Globus pallidus (tissue), 1 donor: ENCODE results near the gene MFAP2.

Experiments used
- DNase-seq: peaks from one replicate; pipeline ENCODE4 v3.0.0-alpha.2; 2015; ENCODE audit warnings: low spot score

The MFAP2 gene, protein sequence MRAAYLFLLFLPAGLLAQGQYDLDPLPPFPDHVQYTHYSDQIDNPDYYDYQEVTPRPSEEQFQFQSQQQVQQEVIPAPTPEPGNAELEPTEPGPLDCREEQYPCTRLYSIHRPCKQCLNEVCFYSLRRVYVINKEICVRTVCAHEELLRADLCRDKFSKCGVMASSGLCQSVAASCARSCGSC

DNA sequence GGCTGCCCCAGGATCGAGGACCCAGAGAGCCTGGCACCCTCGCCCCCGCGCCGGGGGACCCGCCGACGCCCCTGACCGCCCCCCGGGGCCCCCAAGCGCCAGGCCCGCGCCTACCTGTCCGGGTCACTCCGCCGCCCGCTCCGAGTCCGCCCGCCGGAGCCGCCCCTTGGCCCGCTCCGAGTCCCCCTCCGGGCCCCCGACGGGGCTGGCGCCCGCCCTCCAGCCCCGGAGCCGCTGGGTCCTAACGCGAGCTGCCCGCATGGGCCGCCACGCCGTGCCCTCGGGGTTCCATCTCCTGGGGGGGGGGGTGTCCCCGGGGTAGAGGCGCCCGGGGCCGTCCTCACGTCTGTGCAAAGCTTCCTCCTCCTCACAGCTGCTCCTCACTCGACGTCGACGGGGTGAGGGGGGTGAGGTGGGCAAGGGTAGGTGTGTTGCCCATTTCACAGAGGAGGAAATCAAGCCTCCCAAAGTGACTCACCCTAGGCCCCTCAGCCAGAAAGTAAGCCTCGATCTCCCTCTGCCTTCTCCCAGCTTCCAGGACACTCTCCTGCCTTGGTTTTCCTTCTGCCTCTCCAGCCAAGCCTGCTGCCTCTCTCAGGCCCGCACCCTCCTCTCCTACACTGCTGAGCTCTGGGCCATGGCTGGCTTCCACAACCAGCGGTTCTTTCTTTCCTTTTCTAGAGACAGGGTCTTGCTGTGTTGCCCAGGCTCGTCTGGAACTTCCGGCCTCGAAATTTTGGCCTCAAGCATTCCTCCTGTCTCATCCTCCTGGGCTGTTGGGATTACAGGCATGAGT lies at the start of gene MFAP2:
TSS of gene MFAP2 (minus strand) at position 148 of the 796 bp plus-strand sequence. CDS start 2,347 bp downstream, outside the sequence.
- DNase-seq, result no peak

DNA sequence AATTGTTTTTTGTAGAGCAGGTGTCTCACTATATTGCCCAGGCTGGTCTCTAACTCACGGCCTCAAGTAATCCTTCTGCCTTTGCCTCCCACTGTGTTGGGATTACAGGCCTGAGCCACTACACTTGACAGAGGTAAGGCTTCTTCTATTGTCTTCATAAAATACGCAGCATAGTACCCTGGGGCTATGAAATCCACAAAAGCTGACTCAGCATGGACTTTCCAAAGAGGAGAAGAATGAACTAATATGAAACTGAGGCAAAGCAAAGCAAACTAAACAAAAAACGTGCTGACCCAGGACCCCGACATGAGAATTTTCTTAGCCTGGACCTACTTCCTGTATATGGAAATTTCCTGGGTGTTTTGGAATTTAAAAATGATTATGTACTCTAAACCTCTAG lies 49.8 kb upstream of the MFAP2 start:
- DNase-seq, result no peak

DNA sequence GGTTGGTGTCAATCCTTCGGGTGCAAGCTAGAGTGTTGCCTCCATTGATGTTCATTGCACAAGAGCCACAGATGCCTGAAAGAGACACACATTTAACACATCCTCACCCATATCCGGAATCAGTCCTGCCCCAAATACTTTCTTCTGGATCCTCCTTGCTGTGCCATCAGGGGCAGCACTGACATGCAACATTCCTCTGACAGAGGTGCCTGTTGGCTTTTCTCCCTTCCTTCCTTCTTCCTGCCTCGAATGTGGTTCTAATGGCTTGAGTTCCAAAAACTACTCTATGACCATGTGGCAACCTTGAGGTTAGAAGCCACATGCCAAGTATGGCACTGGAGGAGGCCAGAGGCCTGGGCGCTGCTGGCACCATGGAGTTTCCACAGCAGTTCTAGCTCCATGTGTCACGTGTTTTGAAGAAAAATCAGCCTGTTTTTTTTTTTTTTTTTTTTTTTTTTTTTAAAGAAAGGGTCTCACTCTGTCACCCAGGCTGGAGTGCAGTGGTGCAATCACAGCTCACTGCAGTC lies 48.3 kb upstream of the MFAP2 start:
- no peak for DNase-seq

DNA sequence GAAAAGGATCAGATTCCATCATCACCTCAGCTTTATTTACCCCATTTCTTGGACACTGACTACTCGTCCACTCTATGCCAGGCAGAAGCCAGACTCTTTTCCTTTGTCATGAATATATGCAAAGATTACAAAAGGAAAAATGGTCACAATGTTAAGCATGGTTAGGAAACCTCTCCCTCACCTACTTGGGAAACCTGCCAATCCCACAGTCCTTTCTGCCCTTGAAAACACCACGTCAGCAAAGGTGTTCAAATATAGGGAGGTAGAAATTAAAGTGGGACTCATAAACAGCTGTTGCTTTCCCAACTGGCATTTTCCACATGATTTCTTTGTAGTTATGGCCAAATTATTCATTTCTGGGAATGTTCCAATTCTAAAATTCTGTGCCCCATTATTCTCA lies 47.5 kb upstream of the MFAP2 start:
- DNase-seq, result no peak

DNA sequence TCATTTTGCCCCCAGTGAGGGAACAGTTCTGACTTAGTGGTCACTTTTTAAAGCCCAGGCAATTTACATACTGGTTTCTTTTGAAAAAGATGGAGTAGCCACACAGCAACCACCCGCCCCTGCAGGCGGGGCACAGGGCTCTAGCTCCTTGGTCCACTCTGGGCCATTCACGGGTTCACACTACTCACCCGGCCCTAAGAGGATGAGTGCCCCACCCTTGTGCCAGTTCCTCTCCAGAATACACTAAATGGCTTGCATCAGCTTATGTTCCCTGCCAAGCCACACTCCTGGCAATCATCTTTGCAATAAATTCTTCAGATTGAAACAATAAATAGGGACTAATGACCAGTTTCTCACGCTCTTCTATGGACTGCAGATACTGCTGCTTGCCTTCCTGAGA lies 47.0 kb upstream of the MFAP2 start:
- DNase-seq, result no peak

DNA sequence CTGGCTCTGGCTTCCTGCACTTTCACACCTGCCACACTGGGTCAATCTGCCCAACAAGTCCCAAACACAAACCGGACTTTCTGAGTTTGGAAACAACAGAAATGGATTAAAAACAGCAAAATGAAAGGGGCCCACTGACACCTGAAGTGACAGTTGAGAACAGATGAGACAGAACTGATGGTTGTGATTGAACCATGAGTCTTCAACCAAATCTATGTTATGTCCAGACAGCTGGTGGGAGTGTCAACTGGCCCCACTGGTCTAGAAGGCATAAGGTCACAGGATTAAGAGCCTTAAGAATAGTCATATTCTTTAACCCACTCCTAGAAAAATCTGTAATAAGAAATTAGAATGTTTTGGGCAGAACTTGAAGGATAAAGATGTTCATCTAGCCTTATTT lies 44.3 kb upstream of the MFAP2 start:
- DNase-seq, result no peak

DNA sequence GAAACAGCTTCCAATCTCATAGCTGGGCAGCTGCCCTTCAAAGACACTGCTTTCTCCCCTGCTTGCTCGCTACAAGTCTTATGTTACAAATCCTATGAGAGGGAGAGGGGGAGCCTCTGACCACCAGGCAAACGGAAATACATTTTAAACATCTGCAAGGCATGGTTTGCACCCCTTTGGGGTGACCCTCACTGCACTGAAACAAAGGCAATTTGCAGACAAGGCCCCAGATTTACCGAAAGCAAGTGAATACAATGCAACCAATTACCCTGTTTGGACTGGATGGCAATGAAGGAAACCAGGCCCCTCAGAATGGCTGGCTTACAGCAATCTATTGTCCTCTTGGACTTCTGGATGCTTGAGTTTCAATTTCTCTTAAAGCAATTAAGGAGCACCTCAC lies 43.2 kb upstream of the MFAP2 start:
- no peak for DNase-seq

DNA sequence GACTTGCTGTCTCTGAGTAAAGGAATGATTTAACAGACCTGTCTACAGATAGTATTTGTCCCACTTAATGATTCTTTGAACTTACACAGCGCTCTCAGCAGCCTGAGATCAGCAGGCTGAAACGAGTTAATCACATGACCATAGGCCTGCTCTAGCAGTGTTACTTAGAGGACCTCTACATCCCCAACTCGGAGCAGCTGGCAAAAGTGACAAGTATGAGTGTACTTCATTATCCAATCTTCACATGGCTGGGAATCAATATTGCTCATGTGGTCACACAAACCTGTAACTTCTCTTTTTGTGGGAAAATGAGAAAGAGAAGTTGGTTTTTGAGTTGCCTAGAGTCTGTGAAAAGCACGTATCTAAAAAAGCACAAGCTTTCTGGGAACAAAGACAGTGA lies 42.7 kb upstream of the MFAP2 start:
- DNase-seq, result no peak

DNA sequence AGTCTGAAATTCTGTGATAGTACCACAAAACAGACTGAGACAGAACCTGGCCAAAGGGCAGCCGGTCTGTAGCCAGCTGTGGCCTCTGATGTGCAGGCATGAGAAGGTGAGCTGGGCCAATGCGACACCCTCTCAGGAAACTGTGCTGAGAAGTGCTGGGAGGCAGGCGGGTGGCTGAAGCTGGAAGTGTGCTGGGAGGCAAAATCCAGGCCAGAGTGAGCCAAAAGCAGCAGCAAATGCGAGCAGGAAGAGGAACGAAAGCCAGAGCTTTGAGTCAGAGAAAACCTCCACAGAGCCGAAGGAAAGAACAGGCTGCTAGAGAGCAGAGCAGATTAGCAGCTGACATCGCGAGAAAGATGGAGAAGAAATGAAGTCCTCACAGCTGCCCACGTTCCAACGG lies 41.5 kb upstream of the MFAP2 start:
- no peak for DNase-seq

DNA sequence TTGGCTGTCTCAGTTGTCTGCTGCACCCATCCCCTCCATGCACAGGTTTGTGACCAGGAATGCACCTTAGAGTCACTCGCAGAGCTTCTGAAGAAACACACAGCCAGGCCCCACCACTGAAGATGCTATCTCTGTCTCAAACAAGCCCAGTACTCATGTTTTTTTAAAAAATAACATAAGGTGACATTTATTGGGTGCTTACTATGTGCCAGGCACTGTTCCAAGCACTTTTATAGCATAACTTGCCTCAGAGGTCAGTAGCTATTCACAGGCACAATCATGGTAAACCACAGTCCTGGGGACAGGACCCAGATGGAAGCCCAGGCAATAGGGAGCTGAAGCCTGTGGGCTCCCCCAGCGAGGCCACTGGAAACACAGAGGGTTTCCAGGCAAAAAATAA lies 40.1 kb upstream of the MFAP2 start:
- DNase-seq, result no peak

DNA sequence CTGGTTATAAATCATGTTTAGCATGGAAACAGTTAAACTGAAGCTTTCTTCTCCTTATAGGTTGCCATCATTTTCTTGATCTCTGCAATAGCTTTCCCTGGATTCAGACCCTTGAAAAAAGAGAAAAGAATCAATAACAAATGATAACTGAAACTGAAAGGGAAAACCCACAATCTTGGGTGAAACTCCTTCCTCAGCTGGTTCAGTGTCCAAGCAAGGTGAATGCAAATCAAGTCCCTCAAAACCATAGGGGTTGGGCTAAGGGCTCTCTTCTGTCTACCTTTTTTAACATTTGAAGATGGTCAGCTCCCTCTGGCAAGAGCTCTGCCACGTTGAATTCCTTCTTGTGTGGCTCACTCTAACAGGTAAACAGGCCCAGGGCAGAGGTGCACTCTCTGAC lies 38.4 kb upstream of the MFAP2 start:
- no peak for DNase-seq

DNA sequence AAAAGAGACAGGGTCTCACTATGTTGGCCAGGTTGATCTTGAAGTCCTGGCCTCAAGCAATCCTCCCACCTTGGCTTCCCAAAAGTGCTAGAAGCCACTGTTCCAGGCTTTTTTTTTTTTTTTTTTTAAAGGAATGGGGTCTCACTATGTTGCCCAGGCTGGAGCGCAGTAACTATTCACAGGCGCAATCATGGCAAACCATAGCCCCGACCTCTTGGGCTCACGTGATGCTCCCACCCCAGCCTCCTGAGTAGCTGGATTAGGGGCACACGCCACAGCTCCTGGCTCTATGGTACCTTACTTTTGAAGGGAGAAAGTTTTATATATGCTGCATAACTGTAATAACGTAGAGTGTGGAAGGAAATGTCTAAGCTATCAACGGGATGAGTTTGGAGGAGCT lies 37.0 kb upstream of the MFAP2 start:
- no peak for DNase-seq

DNA sequence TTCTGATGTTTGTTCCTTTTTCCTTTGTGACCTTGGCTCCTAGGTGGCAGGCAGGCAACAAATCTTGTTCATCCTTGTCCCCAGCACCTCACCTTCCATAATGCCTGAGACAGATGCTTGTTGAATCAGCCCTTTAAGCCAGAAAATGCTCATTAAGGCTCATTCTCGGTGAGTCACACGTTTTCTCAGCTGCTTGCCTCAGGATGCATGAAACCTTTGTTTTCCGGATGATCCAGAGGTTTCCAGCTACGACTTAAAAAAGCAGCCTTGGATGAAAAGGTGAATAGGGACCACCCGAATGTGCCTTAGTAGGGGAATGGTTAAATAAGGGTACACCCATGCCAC lies 35.9 kb upstream of the MFAP2 start:
- DNase-seq, result no peak

DNA sequence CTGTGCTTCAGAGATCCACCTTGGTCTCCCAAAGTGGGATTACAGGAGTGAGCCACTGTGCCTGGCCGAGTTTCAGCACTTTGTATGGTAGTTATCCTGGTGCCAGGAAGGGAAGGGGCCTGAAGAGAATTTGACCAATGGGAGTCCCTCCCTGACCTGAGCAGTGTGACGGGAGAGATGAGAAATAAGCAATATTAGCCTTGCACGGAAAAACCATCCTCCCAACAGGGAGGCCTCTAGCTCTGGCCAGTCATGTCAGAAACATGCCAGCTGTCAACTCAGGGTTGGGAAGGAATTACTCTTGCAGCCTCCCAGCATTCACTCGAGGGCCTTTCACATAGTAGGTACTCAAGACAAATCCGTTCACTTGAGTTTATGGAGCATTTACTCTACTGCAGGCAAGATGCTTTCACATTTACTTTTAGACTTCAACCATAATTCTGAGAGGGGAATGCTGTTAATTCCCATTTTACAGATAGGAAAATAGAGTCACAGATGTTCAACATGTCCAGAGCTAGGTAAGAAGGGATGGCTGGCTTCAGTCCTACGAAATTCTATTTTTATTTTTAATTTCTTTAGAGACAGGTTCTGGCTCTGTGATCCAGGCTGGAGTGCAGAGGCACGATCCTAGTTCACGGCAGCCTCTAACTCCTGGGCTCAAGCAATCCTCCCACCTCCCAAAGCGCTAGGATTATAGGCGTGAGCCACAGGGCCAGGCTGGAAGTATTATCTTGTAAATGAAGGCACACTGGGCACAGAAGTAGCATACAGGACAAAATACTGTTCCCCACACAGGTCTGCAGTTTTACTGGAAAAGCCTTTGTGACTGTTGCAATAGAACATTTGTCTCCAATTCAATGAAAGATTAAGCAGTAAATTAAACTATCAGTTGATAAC lies 34.5 kb upstream of the MFAP2 start:
- DNase-seq, result no peak

DNA sequence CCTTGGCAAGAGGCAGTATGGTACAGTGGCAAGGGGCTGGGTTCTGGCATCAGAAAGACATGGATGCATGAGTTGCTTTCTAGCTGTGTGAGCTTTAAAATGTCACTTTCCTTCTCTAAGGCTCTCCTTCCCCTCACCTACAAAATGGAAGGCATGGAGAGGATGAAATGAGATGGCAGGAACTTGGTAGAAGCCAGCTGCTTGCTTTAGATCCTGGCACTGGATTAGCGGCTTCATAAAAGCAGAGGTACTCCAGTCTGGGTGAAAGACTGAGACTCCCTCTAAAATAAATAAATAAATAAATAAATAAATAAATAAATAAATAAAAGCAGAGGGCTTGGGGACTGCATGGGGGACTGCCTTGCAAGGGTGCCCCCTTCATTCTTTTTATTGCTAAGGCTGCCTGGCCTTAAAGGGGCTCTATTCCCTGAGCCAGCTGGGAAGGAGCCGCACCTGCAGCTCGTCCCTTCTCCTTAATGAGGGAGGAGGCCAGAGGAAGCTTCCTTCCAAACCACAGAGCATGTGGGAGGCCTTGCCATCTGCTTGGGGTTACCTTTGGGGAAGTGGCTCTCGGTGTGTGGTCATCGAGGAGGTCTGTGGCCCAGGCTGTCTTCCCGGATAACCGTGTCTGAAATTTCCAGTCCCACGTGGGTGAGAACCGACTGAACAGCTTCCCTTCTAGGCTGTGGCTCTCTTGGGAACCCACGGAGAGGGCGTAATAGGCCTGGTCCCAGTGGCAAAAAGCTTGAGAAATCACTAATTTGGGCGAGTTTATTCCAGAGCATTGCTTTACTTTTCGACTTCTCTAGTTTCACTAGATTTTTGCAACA lies 33.3 kb upstream of the MFAP2 start:
- DNase-seq, result peak; percentile 13

DNA sequence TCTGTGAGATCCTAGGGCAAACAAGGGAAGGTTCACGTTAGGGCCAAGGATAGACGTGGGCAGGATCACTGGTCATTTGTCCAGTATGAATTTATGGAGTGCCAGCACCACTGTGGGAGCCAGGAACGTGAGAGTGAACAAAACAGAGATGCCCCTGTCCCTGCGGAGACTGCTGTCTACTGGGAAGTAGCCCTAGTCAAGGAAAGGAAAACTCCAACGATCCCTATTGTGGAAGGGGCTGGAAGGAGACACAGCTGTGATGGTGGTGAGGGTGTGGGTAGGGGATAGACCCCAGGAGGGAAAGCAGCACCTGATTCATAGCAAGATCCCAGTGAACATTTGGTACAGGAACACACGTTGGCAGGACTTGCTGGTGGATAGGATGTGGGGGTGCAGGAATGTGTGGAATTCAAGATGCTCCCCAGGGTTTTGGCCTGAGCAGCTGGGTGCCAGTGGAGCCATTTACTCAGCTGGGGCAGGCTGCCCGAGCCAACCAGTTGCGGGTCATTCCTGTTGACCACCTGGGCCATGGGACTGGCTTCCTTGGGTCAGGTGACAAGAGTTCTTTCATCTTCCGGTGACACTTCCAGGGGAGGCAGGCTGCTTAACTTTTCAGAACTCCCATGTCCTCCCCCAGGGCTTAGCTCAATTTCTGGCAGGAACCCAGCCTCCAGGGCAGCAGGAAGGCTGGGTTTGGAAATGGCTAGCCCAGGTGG lies 32.5 kb upstream of the MFAP2 start:
- no peak for DNase-seq

DNA sequence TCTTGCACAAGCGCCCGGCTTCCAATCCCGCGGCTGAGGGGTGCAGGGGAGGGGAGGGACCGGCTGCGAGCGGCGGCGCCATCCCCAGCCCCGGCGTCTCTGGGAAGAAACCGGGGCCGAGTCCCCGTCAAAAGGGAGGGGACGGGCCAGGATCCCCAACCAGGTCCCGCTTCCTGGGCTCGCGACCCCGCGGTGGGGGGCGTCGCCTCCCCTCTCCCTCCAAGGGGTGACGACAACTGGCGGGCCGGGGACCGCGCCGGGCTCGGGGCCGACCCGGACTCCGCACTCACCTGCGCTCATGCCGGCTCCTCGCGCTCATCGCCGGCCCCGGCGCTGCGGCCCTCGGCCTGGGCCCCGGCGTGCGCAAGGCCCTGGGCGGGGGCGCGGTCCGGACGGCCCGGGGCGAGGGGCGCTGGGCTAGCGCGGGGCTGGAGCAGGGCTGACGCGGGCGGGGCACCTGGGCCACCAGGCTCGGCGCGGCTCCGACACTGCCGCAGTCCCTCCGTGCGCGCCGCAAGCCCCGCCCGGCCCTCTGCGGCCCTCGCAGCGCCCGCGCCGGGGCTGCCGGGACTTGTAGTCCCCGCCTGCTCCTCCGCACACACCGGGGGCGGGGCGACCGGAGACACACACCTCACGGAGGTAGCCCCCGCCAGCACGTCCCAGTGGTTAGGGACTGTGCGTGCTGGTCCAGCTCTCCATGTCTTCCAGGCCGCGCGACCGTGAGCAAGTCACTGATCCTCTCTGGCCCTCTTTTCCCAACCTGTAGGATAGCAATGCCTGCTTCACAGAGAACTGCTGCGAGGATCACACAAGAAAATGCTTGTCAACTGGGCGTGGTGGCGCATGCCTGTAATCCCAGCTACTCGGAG lies 31.3 kb upstream of the MFAP2 start, which contains the start of gene ATP13A2:
TSS of gene ATP13A2 (minus strand) at position 490 of the 869 bp plus-strand sequence. CDS start at position 300, 190 bp downstream.
- DNase-seq, result peak; percentile 85

DNA sequence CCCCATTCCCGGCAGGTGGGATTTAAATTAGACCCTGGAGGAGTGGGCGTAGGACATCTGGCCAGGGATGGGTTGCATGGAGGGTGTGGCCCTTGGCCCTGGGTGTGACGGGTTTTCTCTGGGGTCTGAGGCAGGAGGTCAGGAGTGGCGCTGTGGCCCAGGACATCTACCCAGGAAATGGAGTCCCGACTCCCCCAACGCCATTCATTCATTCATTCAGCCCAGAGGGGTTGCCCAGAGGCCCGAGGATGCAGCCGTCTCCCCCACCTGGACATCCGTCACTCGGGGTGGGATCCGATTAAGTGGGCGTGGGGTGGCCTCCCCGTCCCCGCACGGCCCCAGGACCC lies 30.6 kb upstream of the MFAP2 start:
- peak; percentile 2 for DNase-seq

DNA sequence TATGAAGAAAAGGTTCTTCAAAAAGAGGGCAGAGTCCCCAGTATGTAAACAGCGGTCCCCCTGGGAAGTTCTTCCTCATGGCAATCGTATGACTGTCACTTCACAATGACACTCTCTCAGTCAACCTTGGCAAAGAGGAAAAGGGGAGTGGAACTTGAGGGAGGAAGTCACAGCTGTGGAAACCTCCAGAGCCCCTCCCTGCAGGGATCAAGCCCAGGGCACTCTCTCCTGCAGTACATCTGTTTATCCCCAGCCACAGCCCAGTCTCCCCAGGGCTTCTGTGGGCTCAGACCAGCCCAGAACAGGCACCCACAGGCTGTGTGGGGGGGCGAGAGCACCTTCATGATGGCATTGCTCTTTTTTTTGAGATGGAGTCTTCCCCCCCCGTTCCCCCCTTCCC lies 29.3 kb upstream of the MFAP2 start:
- peak; percentile 3 for DNase-seq

DNA sequence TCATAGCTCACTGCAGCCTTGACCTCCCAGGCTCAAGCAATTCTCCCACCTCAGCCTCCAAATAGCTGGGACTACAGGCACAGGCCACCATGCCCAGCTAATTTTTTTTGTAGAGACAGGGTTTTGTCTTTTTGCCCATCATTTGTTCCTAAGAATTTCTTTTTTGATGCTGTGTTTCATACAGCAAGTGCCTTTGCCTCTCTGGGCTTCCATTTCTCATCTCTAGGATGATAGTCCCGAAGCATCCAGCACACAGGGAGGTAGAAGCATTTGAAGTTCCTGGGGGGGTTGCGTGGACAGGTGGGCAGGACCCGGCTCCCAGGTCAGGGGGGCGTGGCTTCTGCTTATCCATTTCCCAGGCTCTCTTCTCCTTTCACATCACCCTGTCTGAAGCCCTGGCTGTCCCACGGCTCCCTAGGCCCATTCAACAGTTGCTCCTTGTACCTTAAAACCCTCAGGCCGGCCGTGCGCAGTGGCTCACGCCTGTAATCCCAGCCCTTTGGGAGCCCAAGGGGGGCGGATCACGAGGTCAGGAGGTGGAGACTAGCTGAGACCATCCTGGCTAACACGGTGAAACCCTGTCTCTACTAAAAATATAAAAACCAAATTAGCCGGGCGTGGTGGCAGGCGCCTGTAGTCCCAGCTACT lies 27.9 kb upstream of the MFAP2 start:
- DNase-seq, result no peak
